ENCODE data around the gene PLEKHM1.
"Not testable (repeated sequence)": the region's sequence is repeated elsewhere in the genome, so short reads cannot be mapped to it uniquely, and the experiment has no call there.

- TF ChIP-seq CTCF, POLR2A (IDR thresholded peaks at IDR 0.05): not testable (repeated sequence)
These were observed 323 bp downstream of the PLEKHM1 start for GRCh38 chr17:45490198-45490597.
